ENCODE measurements around the gene GALNT18.
A peak's percentile ranks its signal among the peaks of the same experiment; 100 is the strongest.

GALNT18 gene

GRCh38 chr11:11436715-11437313, 185.0 kb downstream of the GALNT18 start:
- no peak for DNase-seq (ENCODE audit: low read depth in 2 of 2)

- no peak for DNase-seq (ENCODE audit: low read depth in 2 of 2)
Observed at GRCh38 chr11:11435635-11436034, 186.2 kb downstream of the GALNT18 start.

- DNase-seq (ENCODE audit: low read depth in 2 of 2), result no peak
Observed at GRCh38 chr11:11433960-11434359, 187.8 kb downstream of the GALNT18 start.

GRCh38 chr11:11432621-11433319, 189.0 kb downstream of the GALNT18 start:
- no peak for DNase-seq (ENCODE audit: low read depth in 2 of 2)

GRCh38 chr11:11430431-11430830, 191.4 kb downstream of the GALNT18 start:
- DNase-seq (ENCODE audit: low read depth in 2 of 2), result no peak

GRCh38 chr11:11428714-11429113, 193.1 kb downstream of the GALNT18 start:
- DNase-seq (ENCODE audit: low read depth in 2 of 2), result no peak

- no peak for DNase-seq (ENCODE audit: low read depth in 2 of 2)
Observed at GRCh38 chr11:11427542-11427941, 194.3 kb downstream of the GALNT18 start.

- no peak for DNase-seq (ENCODE audit: low read depth in 2 of 2)
Observed at GRCh38 chr11:11427140-11427539, 194.7 kb downstream of the GALNT18 start.

GRCh38 chr11:11426226-11426952, 195.4 kb downstream of the GALNT18 start:
- no peak for DNase-seq (ENCODE audit: low read depth in 2 of 2)

- no peak for DNase-seq (ENCODE audit: low read depth in 2 of 2)
Observed at GRCh38 chr11:11425806-11426205, 196.0 kb downstream of the GALNT18 start.

- no peak for DNase-seq (ENCODE audit: low read depth in 2 of 2)
Observed at GRCh38 chr11:11424688-11425087, 197.1 kb downstream of the GALNT18 start.

GRCh38 chr11:11422411-11423128, 199.2 kb downstream of the GALNT18 start:
- DNase-seq (ENCODE audit: low read depth in 2 of 2), result no peak

GRCh38 chr11:11421509-11421908, 200.3 kb downstream of the GALNT18 start:
- DNase-seq (ENCODE audit: low read depth in 2 of 2), result no peak

GRCh38 chr11:11420899-11421285, 200.9 kb downstream of the GALNT18 start:
- no peak for DNase-seq (ENCODE audit: low read depth in 2 of 2)

GRCh38 chr11:11420191-11420898, 201.5 kb downstream of the GALNT18 start:
- no peak for DNase-seq (ENCODE audit: low read depth in 2 of 2)

GRCh38 chr11:11419747-11420146, 202.1 kb downstream of the GALNT18 start:
- no peak for DNase-seq (ENCODE audit: low read depth in 2 of 2)

GRCh38 chr11:11416917-11417316, 204.9 kb downstream of the GALNT18 start:
- no peak for DNase-seq (ENCODE audit: low read depth in 2 of 2)

GRCh38 chr11:11416502-11416901, 205.3 kb downstream of the GALNT18 start:
- DNase-seq (ENCODE audit: low read depth in 2 of 2), result peak; percentile 30 to 32

- no peak for DNase-seq (ENCODE audit: low read depth in 2 of 2)
Observed at GRCh38 chr11:11415901-11416300, 205.9 kb downstream of the GALNT18 start.

GRCh38 chr11:11414996-11415395, 206.8 kb downstream of the GALNT18 start:
- DNase-seq (ENCODE audit: low read depth in 2 of 2), result no peak

- no peak for DNase-seq (ENCODE audit: low read depth in 2 of 2)
Observed at GRCh38 chr11:11413776-11414175, 208.0 kb downstream of the GALNT18 start.
